Activated CD4-positive, alpha-beta T cell treated with anti-CD3 and anti-CD28 coated beads for 4 hours (primary cell): ENCODE results near the gene KIF12.

Experiments
- DNase-seq, 2 donors: peaks; one replicate each; pipeline ENCODE4 v3.0.0-alpha.2; 2020

KIF12 gene

DNA sequence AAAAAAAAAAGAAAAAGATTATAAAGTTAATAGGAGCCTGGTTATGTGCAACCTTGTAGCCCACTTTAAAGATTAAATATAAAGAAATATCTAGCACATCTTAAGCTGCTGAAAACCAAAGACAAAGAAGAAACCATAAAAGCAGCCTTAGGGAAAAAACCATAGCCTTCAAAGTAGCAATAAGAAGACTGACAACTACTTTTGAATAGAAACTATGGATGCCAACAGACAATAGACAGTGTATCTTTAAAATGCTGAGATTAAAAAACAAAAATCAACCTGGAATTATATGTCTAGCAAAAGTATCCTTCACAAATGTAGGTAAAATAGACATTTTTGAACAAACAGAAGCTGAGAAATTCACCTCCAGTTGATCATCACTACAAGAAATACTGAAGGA, 3.4 kb upstream of the KIF12 start:
- DNase-seq = no peak

DNA sequence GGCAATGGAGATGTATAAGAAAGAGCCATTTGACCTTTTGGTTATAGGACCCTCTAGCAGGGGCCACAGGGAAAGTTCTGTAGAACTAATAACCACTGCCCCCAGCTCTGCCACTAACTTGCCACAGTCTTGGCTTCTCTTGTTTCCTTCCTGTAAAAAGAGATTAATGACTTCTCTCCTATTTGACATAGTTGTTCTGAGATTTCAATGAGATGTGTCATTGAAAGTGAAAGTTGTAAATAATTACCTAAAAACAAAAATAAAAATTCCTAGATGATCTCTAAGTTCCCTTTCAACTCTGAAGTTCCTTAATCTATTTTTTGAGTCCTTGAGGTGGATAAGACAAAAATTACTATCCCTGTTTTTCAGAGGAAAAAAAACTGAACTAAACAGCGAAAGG, 1.4 kb upstream of the KIF12 start:
- no peak for DNase-seq

DNA sequence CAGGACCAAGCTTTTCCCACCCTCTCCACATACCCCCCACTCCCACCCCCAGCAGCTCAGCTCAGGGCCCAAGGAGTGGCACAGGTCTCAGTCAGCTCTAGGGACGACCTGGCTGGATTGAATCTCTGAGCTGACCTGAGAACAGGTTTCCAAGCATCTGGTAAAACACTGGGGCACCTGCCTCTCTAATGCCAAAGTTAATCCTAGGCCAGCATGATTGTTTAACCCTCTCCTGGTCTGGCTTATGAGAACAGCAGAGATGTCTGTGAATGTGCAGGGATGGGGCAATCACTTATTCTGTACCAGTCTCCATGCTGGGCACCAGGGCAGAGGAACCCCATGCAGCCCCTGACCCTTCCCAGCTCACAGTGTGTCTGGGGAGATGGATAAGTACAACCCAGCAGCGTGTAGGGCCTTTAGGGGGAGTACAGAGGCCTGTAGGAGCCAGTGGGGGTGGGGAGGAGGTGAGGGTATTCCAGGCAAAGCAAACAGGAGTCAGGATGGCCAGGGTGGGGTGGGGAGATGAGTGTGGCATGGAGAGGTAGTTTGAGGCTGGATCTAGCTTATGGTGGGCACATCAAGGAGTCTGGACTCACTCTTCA, 678 bp upstream of the KIF12 start:
- no peak for DNase-seq

DNA sequence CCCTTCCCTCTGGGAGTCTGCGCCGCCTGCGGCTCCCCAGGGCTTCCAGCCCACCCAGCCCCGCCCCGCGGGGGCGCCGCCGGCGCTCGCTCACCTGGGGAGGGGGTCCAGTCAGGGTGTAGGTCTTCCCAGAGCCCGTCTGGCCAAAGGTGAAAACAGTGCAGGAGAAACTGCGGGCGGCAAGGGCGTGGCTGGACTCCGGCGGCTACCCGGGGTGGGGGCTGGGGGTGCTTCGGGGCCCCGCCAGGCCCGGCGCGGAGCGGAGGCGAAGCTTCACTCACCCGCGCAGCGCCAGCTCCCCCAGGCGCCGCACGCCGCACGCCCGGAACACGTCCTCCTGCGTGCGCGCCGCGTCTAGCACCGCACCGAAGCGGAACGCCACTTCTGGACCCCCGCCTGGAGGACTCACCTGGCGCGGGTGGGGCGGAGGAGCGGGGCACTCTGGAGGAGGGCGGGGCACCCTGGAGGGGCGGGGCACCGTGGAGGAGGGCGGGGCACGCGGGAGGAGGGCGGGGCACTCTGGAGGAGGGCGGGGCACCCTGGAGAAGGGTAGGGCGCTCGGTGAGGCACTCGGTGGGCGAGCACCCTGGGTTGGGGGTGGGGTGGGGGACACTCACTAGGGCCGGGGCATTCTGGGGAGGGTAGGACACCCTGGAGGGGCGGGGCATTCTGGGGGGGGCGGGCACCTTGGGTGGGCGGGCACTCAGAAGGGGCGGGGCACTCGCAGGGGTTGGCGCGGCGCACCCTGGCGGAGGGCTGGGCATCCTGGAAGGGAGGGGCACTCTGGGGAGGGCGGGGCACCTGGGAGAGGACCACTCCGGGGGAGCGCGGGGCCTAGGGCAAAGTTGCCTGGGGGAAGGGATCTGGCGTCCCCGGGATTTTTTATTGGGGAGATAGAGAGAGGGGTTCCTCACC, 814 bp downstream of the KIF12 start:
- no peak for DNase-seq

DNA sequence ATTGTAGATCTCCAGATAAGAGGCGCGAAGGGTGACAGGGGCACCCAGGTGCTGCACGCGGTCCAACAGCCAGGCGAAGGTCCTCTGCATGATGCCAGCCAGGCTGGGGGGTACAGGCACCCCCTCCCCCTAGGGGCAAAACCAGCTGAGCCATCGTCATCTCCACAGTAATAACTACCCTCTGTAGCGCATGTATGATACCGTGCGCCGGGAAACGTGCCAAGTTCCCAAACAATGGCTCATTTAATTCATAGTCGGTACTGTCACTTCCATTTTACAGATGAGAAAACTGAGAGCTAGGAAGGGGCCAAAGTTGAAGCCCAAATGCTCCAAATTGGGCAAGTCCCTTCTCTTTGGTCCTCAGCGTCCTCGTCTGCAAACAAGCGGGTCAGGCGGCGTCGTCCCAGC, 1.5 kb downstream of the KIF12 start:
- no peak for DNase-seq

DNA sequence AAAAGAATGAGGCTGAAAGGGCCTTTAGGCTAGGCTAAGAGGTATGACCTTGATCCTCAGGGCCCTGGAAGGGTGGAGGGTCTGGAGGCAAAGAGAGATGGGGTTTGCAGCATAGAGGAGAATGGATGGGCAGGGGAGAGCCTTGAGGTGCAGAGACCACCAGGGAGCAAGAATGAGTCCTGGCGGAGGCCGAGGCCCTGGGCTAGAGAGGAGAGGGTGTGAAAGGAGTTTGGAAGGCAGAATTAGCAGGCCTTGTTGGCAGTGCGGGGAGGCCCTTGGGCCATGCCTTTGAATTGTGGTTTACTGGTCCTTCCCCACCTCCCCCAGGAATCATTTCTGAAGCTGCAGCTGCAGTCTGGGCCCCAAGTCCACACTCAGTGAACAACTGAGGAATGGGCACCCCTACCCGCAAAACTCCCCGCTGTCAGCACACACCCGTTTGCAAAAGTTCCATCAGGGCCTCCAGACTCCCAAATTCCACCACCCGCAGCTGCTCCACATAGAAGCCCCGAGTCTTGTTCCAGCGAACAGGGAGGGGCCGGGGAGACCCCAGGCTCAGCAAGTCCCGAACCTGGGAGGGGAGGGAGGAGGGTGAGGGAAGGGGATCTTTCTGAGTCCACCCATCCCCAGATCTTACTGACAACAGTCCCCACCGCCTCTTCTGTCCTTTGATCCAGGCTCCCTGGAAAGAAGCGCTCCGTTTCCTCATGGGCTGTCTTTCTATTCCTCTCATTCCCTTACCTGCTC, 2.1 kb downstream of the KIF12 start:
- DNase-seq = no peak

DNA sequence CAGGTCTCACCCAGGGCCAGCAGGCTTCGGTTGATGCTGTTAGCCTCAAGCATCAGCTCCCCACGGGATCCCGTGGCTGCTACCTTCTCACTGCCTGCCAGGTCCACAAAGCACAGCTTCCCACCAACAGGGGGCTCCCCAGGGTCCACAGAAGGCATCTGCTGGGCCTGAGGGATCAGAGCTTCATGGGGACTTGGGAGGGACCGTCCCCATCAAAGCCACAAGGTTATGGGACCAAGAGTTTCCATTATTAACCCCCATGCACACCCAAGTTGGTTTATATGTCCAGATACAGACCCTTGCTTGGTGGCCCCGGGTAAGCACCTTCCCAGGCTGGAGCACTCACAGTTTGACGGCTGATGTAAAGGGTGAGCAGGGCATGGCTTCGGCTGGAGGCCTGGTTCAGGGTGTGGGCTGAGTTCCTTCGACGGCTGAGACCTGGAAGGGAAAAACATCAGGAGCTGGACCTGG, 3.0 kb downstream of the KIF12 start:
- DNase-seq = no peak

DNA sequence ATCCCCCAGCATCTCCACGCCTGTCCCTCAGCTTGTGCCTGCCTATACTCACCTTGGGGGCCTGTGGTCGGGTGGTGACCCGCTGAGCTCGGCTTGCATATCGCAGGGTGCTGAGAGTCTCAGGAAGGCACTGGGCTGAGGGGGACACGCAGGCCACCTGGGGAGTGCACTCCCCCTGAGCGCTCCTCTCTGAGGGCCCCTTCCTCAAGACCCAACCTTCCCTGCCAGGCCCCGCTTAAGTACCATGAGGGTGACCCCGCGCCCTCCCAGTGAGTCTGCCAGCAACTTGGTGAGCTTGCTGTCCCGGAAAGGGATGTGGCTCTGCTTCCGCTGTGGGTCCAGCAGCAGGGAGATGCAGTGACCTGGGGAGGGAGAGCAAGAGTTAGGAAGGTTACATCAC, 4.1 kb downstream of the KIF12 start:
- no peak for DNase-seq

DNA sequence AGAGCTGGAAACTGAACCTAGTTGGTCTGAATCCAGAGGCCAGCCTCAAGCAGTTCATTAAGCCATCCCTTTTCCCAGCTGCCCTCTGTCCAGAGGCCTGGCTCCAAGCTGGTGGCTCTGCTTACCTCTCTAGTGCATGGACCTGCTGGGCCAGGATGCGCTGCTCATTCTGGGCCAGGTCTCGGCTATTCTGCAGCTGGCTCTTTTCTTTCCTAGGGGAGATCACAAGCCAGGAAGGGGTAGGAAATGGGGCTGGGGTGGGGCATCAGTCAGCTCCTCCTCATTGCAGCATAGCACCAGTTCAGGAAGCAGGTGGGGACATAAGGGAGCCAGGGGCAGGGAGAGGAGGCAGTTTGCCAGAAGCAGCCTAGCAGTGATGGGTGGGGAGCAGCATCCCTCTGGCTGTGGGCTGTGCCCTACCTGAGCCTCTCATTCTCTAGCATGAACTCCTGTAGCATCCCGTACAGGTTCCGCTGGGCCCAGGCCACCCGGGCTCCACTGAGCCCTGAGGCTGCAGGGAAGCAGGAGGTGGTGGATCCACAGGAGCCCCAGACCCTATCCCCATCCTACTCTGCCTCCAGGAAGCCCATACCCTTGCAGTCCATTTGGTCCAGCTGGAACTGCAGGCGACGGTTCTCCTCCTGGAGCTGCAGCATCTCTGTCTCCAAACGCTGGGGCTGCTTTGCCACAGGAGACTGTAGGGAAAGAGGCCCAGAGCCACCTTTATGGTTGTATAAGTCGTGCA, 5.2 kb downstream of the KIF12 start:
- DNase-seq = no peak

DNA sequence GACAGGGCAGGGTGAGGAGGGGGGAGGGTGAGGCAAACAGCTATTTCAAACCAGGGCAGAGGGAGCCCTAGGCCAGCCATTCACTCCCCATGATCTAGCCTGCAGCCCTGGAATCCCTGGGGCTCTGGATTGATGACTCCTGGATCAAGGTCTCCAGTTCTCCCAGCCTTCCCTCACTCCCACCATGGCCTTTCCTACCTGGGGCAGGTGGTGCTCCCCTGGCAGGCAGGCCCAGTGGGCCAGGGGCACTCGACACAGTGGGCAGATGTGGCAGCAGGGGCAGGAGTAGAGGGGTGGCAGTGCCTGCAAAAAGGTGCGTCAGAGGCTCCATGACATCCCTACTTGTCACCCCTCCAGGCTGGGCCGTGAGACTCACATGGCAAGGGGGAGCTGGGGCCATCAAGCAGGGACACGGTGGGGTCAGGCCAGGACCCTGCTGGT, 6.0 kb downstream of the KIF12 start:
- DNase-seq = no peak

DNA sequence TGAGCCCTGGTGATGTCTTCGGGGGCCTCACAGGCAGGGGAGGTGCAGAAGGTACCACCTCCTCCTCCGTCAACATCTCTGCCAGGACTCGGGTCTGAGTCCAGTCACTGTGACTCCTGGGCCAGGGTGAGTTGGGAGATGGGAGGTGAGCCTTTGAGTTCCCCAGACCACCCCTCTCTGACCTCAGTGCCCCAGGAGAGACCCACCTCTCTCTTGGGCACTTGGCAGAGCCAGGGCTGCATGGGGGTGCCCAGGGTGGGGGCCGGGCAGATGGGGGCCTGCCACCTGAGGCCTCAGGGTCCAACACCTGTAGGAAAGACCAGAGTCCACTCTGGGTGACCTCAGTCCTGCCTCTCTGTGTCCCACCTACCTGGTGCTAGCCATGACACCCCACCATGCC, 6.8 kb downstream of the KIF12 start:
- DNase-seq = no peak

DNA sequence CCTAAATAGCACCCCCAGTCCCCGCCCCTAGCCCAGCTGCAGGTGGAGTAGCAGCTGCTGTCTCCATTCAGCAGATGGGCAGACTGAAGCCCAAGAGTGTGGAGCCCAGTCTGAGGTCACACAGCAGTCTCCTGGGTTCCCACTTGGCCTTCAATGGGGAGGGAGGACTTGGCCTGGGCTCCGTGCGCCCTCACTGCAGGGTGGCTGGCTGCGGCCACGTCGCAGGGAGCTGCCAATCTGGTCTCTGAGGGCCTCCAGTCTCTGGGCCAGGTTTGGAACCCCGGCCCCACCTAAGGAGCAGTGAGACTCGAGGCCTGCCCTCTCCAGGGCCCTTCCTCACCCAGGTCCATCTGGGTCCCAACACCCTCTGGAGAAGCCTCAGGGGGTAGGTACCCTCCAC, 7.4 kb downstream of the KIF12 start:
- no peak for DNase-seq

DNA sequence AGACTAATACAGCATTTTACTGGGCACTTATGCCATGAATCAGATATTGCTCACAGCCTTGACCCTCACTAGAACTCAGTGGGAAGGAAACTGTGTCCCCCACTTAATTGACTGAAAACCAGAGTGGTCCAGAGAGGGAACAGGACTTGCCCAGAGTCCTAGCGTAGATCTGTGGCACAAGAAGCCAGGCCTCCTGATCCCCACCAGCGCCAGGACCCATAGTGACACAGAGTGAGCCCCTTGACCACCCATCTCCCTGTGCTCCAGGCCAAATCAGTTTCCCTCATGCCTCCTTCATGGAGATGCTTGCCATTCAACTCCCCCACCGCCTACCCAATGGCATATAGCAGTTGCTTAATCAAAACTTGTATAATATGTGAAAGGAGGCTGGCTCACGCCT, 8.3 kb downstream of the KIF12 start:
- no peak for DNase-seq

DNA sequence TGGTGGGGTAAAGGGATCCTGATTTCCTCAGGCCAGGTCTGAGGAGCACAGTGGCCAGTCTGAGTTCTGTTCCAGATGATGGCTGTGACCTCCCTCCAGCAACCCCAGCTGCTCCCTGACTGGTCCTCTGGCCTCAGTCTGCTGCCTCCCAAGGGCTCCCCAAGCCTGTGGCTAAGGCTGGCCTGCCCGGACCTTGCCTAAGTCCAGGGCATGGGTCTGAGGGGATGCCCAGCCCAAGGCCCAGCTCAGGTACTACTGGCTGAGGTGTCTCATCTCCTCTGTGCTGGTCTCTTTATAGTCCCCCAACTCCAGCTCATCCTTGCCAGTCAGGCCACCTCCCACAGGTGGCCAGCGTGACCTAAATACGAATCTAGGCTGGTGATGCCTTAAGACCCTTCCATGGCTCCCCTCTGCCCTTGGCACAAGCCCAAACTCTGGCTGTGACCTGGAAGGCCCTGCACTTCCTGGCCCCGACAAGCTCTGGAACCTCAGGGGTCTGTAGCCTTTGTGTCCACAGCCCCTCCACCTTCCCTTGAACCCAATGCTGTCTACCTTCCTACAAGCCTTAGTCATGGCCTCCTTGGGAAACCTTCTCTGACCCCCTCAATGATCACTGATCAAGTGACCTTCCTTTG, 9.8 kb downstream of the KIF12 start:
- DNase-seq = no peak

DNA sequence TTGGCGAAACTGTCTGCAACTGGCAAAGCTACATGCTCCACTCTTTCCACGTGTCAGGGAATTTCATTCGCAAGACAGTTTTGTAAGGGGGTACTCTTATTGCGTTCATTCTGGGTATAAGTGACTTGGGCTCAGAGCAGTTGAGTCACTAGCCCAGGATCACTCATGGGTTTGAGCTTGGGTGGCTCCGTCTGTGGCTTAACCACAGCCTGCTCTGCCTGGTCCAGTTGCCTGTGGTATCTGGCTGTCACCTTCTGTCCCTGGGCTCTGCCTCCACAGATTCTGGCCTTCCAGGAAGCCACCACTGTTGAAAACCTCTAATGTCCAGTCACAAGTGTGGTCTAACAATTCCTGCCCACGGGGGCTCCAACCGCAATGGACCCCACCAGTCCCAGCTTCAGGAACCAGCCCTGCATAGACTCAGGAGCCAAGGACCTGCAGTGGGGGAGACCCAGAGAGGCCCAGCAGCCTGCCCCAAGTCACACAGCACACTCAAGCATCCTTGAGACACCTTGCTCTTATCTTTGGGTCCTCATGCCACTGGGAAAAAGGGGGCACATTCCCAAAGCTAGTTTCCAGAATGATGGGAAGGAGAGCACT, 10.4 kb downstream of the KIF12 start:
- DNase-seq = no peak

DNA sequence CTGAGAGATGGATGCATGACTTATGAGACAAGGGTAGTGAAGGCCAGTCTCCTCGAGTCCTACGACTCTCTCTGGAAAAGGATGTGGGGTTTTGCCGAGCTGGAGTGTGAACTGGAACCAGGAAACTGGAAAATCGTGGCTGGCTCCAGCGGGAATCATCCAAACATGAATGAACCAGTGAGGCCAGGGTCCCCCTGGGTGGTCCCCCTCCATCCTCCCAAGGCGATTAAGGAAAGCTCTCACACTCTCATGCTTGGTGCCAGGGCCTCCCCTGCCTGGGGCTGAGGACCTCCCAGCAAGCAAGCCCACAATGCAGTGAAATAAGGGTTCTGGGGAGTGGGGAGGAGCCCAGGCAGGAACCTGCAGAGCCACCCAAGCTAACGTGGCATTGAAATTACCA, 11.4 kb downstream of the KIF12 start:
- DNase-seq = no peak

DNA sequence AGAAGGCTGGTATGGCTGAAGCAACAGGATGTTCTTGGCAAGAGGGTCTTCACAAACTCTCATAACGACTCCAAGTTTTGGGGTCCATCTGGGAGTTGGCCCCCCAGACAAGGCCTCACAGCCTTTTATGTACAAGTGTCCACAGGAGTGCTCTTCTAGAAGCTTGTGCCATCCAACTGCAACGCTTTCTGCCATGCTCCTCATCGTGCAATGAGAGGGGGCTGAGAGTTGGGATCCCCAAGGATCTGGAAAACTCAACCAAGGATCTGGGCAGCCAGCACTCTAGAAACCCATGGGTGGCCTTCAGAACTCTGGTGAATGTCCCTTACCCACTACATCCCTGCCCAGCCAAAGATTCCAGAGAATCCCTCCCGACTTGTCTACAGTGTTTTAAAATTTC, 12.5 kb downstream of the KIF12 start:
- DNase-seq = no peak

DNA sequence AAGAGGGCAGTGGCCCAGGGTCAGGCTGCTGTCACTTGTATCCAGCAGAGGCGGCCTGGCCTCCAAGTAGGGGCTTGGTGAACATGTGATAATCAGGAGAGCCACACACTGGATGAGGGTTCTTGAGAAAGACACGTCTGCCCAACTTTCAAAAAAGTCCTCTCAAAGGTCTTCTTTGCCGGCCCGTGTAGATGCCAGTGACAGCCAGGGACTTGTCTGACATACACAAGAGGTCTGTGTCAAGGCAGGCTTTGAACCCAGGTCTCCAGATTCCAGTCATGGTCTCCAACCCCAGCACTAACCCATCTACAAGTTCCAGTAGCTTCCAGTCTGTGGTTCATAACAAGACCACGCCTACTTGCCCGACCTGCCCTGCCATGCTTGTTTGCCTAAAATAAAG, 13.1 kb downstream of the KIF12 start:
- no peak for DNase-seq

DNA sequence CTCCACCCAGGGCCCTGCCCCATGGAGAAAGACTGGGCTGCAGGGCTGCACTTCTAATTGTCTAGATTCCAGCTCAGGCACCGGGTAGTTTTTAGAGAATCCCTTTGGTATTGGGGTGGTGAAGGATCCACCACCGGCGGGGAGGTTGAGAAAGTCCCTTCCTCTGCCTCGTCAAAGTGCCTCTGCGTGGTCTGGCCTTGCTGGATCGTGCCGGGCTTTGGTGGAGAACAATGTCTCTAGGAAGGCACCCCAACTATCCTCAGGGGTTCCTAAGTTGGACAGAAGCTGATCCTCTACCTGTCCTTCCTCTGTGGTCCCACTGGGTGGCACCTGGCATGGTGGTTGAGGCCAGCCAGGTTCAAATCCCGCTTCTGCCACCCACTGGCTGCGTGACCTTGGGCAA, 13.7 kb downstream of the KIF12 start:
- DNase-seq = no peak

DNA sequence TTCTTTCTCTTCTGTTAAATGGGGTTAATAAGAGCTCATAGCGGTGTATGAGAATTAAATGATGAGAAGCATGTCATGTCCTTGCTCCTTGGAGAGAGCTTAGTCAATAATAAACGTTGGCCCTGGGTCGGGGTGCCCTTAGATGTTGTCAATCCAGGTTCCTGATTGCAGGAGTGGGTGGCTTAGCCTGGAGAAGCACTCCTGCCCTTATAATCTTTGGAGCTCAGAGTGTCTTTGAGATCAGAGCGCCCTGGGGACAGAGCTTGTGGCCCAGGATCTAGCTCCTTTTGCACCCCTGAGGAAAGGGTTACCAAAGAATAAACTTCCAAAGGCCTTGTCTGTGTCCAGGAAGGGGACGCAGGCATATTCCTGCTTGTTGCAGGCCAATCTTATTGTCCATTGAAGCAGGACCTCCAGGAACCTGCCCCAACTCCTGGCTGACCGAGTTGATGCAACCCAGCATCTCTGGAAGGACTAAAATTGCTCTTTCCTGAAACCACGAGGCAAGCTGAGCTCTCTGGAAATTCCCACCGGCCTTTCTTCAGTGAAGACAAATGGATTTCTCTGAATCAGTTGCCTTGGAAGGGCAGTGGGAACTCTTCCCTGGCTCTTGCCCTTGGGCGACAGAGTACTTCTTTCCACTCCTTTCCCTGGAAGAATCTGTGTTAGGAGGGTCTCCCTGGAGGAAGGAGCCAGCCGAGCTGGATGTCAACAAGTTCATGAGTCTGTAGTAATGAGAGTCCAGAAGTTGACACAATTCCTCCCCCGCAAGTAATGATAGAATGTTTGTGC, 14.6 kb downstream of the KIF12 start:
- DNase-seq = no peak

DNA sequence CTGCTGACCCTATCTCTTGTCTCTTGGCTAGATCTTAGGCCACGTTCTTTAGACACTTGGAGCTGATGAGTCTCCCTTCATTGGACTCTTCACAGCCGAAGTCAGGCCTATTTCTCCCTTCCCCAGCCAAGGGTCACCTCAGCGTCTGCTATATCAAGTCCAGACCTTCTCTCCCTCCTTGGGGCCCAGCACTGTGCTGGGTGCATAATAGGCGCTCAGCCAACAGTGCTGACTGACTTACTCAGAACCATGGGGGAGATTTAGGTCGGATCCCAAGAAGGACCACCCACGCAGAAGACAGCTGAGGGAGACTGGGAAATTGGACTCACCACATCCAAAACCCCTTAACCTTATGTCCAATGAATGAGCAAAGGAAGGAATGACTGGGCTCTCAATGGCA, 15.4 kb downstream of the KIF12 start:
- DNase-seq = no peak
